HG03159 (cell line): ENCODE measurements around the gene ABCA1.

ENCODE experiments used
- ATAC-seq: cut with Tn5 transposase; IDR thresholded peaks from one replicate; pipeline ENCODE4 v1.9.1; 2021; ENCODE audit warnings: mild to moderate bottlenecking, moderate library complexity; ENCODE audit not compliant: unreplicated experiment

Gene ABCA1

DNA sequence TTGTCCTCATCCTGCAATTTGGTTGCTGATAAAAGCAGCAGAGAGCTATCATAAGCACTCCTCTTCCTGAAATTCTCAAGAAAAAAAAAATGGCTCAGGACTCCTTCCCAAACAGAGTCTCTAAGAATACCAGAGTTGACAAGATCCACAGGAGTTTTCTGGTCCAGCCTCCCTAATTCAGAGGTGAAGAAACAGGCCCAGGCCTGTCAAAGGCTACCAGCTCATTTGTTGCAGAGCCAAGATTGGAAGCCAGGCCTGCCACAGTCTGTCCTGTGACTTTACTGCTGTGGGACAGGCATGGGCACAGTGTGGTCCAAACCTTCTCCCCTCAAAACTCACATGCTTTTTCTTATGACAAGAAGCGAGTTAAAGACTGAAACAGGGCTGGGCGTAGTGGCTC is 122.5 kb downstream of the ABCA1 start:
- ATAC-seq, result no peak

DNA sequence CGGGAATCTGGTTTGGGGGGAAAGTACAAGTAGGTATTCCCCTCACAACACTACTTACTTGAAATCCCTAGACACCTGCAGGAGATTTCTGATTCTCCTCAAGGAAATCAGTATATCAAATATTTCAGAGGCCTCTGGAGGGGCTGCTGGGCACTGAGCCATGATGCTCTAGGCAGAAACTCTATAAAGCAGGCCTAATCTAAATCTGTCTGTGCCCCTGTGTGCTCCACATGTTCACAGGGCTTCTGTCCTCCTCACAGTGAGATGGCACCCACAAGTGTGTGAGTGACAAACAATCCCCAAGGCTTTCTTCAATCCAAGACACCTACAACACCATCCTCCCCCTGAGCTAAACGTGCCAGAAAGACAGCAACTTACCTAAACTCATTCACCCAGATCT is 125.0 kb downstream of the ABCA1 start:
- no peak for ATAC-seq

DNA sequence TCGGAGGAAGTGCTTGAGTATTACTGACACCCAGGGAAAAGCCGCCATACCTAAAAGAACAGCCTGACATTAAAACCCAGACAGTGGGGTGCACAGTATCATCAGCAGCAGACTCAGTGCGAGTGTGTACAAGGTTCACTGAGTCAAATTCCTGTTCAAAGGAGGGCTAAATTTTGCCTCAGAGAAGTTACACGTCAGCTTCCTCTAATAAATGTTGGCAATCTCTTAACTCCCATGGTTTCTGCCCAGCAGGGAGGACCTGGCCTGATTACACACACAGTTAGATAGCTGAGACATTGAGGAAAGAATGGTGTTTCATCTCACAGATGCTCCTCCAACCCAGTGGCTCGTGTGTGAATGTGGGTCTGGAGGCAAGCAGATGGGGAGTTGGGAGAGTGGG is 125.8 kb downstream of the ABCA1 start:
- ATAC-seq, result no peak

DNA sequence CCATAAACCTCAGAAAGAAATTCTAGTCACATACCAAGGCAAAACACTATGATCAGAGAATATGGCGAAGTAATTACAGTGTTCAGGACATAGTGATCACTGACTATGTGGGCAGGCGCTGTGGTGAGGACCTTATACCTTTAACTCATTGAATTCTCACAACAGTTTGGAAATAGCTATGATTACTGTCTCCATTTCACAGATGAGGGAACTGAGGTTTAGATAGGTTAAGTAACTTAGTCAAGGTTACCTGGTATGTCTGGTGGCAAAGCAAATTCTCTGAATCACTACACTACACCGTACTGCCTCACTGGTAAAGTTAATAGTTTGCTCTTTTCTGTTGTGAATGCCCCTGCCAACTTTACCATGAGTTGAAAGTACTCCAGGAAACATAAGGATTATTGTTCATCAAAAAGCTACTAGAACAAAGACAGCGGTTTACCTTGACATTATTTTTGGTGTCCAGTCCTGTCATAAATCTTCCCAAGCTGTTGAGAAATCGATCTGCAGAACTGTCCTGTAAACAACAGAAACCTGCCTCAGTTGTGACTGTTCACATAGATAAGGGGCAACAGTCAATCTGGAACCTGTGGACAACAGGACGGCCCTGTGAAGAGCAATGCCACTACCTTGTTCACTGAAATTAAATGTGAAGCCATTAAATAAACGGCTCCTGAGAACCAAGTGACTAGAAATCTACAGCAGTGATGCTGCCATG is 127.7 kb downstream of the ABCA1 start:
- no peak for ATAC-seq

DNA sequence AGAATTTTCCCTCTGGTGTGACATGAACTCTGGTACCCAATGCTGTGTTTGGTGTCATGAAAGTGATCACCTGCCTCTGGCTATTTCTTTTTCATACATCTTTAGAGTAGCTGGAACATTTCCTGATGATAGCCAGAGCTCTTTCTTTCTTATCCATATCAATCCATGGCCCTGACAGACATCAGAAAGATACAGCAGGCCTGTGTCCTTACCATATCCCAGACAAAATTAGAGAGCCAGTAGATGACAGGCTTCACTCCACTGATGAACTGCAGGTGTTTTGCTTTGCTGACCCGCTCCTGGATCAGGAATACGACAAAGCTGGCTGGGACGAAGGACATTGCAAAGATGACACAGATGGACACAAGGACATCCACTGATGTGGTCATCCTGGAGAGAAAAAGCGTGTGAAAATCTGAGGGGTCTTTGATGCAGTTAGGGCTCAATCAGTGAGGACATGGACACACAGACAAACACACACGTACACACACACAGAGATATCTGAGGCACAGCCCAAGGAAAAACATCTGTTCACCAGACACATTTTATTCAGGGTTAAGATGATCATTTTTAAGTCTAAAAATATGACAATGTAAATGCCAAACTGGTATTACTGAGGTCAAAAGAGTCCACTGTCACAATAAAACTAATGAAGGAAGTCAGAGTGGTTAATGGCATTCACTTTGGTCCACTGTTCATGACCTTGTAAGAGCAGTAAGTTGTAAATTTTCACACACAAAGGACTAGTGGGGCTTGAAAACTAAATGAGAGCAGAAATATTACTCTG is 129.6 kb downstream of the ABCA1 start:
- no peak for ATAC-seq

DNA sequence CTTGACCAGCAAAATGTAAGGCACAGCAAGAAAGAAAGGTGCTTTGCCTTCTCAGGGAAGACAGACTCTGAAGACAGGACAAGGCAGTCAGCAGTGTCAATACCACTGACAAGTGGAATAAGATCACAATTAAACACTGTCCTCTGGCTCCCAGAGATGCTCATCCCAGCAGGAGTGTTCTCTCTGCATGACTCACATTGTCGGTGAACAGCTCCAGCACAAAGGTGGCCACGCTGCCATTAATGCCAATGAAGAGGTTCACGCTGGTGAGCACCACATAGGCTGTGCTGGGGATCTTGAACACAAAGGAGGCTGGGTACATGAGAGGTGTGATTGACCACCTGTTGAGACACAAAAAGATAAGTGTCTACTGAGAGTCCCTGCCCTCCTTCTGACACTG is 132.1 kb downstream of the ABCA1 start:
- no peak for ATAC-seq

DNA sequence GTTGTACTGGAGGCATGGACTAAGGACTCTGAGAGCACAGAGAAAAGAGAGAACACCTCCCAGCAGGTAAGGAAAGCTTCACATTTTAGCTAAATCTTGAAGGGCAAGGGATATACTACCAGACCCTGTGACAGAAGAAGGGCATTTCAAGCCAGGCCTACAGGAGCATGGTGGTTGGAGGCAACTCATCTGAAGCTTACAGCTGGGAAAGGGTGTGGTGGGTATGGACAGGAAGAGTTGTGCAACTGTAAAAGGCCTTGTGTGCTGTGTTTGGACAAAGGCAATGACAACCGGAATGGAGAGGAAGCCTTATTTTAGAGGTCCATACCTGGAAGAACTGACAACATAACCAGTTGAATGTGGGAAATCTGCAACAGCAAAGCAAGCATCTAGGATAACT is 132.9 kb downstream of the ABCA1 start:
- ATAC-seq, result no peak

DNA sequence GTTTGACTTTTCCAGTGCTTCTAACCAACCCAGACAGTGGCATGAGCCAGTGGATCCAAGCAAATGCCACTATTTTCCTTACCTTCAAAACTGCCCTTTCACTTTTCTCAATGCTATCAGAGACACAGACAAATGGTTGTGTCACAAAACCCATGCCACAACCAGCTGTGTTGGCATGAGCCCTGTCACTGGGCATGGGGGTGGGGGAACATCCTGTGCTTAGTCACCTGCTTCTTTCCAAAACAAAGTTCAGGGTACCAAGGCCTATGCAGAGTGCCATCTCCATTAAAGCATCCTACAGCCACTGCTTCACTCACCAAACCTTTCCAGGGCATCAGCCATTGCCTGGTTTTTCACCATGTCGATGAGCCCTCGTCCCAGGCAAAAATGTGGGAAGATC is 133.9 kb downstream of the ABCA1 start:
- ATAC-seq, result no peak

DNA sequence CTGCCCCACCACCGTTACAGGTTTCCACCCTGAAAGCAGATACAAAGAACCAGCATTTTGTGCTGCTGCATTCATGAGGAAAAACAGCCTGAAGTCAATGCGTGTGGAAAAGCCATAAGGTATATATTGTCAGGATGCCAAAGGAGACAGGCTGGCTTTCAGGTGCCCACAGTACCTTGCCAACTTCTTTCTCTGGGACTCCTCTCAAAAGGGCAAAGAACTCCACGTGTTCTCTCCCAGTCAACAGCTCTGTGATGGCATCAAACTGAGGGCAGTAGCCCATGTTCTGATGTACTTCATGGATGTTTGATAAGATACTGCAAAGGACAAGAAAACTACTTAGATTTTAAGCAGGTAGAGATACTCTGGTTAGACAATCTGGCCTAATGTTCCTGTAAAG is 139.7 kb downstream of the ABCA1 start:
- ATAC-seq, result no peak

DNA sequence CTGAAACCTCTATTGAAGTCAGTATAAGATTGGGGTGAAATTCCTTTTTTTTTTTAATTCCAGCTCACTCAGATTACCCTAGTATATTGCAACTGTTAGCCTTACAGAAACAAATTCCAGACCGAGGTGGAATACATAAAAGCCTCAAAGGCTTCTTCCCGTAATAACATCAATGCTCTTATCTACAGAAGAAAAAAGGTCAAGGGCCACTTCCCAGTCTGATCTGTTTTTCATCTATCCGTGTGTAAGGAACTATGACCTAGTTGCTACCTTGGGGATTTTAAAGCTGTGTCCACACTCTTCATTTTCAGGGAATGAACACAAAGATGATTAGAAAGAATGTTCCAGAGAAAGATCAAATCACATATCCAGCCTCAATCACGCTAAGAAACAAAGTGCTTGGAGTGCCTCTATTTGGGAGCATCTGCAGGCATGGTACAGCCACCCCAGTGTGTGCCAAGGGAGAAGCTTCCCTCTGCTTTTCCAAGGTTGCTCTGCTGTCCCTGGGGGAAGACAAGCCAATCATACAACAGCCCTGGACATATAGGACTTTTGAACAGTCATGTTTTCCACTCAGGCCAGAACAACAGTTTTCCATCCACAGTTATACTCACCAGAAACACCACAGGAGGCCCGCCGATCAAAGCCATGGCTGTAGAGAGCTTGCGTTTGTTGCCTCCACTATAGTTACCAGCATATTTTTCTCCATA is 140.5 kb downstream of the ABCA1 start:
- no peak for ATAC-seq

DNA sequence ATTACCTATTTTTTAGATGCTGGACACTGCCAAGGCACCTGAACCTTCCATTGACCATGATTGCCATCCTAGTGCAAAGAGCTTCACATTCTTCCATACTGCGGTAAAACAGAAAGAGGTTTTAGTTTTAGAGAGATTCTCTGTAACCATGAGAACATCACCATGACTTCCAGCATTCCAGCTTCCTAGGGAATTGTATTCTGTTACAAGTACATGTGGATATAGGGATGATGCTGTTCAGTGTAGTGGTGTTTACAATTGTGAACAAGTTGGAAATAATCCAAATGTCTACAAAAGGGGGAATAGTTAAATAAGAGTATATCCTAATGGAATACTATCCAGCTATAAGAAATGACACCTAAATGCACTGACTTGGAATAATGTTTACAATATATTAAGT is 141.7 kb downstream of the ABCA1 start:
- ATAC-seq, result no peak

DNA sequence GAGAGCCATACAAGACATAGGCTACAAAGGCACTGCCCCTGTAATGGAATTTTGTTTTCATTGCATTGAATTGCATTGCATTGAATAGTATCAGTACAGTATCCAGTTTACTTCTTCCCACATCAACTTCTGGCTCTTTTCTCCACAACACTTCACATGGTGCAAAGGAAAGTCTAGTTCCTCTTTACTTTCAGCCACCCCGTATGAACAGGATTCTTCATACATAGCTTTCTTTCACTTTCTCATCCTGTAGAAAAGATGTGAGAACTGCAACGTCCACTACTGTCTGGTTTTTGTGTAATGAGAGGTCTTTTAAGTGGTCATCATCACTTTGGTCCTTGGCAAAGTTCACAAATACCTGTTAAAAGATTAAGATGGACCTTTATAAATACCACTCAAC is 143.9 kb downstream of the ABCA1 start:
- peak; percentile 87 for ATAC-seq

DNA sequence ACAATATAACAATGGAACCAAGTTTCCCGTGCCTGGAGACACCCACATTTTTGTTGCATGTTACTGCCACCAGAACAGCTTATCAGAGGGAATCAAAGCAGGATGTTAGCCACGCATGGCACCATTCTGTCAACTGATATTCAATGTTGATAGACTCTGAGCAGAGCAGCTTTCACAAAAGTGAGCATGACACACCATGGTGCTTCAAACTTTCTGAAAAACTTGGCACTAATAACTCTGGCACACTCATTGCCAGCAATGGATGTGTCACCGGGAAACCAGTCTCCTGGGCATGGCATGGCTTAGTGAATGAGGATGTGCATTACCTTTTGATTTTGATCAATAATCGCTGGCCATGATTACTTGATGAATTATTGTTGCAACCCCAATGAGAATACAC is 144.4 kb downstream of the ABCA1 start:
- no peak for ATAC-seq

DNA sequence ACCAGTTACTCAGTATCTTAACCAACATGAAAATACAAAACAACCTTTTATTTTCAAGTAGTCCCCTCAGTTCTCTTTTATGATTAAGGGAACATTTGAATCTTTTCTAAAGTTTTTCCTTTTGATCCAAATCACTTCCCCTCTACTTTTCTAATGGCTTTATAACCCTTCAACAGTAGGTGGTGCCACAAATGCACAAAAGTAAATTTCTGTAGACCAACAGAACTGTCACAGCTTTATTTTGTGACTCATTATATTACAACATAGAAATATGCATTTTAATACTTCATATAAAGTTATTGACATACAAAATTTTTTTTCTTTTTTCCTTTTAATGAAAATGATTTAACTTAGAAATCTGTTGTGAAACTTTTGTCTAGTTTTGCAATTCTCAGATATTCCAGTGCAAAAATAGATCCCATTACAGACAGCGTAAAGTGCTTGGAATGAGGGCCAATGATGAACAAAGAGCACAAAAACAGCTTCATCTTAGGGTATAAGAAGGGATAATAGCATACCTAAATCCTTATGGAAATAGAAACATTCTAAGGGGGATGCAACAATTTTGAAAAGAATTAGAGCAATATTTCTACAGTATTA is 147.1 kb downstream of the ABCA1 start:
- ATAC-seq, result no peak

DNA sequence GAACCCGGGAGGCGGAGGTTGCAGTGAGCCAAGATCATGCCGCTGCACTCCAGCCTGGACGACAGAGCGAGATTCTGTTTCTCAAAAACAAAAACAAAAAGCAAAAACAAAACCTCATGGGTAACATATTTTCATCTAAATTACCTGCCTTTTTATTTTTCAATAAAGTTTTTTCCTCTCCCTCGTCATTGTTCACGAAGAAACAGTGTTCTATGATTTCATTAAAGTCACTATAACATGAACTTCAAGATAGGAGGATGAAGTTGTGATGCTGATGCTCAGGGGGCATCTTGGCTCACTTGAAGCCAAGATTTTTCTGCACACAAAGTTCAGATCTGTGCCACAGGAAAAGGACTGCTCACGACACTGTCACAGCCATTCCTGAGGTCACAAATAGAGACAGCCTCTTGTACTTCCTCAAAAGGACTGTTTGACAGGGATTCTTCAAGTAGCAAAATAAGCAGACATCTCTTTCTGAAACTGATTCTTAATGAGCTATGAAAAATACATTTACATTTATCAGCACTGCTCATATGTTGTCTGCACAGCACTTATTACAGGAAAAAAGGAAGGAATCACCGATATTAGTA is 147.9 kb downstream of the ABCA1 start:
- no peak for ATAC-seq

DNA sequence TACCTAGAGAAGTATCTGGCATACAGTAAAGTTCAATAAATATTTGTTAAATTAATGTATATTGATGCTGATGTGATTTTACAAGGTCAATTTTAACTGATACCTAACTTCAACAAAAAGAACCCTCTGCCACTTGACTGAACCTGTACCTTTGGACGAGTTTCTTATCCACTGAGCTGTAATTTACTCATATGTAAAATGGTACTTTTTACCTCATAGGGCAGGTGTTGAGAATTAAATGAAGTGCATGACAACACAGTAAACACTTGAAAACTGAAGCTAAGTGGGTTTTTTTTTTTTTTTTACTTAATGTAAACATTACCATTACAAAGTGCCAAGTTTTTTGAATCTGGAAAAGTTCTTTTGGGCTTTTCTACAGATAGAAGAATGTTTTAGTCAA is 148.6 kb downstream of the ABCA1 start:
- no peak for ATAC-seq

DNA sequence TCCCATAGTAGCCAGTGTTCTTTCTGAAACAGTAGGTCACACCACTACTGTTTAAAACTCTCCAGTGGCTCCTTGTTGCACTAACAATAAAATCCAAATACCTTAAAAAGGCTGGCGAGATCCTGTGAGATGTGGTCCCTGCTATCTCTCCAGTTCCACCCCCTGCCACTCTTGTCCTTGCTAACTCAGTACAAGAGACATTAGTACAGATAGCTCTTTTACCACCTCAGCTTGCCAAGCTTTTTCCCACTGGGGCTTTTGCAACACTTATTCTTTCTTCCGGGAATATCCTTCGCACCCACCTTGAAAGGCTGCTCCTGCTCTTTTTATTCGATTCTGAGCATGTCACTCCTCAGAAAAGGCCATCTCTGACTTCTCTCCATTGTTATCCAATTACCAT is 149.2 kb downstream of the ABCA1 start:
- no peak for ATAC-seq

DNA sequence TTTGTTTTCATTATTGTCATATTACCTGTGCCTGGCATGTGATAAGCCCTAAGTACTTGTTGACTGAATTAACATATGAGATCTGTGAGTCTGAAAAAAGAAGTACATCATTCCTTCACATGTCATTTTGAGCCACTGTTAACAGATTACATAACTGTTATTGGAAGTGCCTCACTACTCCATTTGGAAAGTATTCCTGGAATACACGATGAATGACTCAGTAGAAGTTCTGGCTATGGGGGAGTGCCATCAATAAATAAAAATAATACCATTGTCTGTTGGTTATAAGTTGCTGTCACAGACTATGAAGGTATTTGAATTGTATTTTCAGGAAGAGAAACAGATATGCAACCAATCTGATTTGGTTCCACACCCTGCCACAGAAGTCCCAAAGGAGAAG is 151.2 kb downstream of the ABCA1 start:
- no peak for ATAC-seq

DNA sequence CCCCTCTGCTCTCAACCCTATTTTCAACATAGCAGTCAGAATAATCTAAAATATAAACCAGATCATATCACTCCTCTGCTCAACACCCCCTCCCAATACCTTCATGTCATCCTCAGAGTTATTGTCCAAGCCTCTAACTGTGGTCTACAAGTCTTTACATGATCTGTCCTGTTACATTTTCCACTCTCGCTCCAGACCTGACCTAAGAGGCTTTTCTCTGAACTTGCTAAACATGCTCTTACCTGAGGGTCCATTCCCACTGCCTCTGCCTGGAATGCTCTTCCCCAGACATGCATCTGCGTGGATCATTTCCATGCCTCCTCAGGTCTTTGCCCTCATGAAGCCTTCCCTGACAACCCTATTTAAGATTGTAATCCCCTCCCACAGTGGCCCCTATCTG is 152.0 kb downstream of the ABCA1 start:
- ATAC-seq, result peak; percentile 3

DNA sequence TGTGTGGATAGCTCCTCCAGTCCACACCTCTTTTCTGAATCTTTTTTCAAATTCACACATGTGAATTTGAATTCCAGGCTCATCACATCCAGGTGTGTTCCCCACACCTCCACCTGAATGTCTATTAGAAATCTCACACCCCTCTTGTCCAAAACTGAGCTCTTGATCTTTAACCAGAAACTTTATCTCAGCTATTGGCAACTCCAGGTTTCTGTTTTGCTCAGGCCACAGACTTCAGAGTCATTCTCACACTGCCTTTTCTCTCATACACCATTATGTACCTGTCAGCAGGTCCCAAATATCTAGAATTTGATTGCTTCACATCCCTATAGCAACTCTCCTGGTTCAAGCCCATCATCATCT is 152.4 kb downstream of the ABCA1 start:
- ATAC-seq, result peak; percentile 71

DNA sequence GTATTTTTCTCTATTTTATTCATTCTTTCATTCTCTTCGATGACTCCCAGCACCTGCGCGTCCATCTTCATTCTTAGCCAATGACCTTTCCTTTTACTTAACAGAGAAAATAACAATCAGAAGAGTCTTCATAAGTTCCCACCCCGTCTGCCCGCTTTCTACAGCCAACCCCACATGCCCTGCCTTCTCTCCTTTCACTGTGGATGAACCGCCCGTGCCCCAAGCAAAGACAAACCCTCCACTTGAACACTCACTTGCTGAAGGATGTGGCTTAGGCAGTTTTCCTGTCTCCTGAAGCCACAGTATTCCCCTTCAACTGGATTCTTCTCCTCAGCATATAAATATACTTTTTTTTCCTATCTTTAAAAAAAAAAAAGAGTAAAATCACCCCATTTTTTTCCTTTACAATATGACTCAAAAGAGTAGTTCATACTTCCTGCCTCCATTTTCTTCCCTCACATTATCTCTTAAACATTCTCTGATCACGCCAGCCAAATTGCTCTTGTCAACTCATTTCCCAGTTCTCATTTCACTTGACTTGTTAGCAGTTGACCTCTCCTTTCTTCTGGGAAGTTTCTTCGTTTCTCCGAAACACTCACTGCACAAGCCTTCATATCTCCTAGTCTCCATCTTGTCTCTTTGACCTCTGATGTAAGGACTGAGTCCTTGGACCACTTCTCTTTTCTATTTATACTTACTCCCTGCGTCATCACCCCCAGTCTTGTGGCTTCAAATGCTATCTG is 153.0 kb downstream of the ABCA1 start:
- ATAC-seq, result peak; percentile 94
